HG02763 (cell line): ENCODE measurements around the gene PWWP2B.

Experiments
- ATAC-seq: cut with Tn5 transposase; IDR thresholded peaks from one replicate; pipeline ENCODE4 v1.9.1; 2021; ENCODE audit warnings: mild to moderate bottlenecking, moderate library complexity; ENCODE audit not compliant: unreplicated experiment

PWWP2B gene

GRCh38 chr10:132363376-132363775, 33.6 kb upstream of the PWWP2B start:
- ATAC-seq = no peak

- ATAC-seq = no peak
These were observed 32.9 kb upstream of the PWWP2B start for GRCh38 chr10:132363921-132364593.

DNA sequence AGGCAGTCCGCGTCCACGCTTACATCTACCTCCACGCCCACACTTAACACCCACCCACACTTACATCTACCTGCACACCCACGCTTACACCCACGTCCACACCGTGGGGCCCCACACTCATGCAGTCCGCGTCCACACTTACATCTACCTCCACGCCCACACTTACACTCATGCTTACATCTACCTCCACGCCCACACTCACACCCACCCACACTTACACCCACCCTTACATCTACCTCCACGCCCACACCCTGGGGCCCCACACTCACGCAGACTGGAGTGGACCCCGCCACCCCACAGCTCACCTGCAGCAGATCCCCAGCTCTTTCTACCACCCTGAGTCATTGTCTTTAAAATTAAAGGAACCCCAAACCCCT, 32.4 kb upstream of the PWWP2B start:
- no peak for ATAC-seq

- ATAC-seq = no peak
These were observed 31.9 kb upstream of the PWWP2B start for GRCh38 chr10:132365102-132365501.

DNA sequence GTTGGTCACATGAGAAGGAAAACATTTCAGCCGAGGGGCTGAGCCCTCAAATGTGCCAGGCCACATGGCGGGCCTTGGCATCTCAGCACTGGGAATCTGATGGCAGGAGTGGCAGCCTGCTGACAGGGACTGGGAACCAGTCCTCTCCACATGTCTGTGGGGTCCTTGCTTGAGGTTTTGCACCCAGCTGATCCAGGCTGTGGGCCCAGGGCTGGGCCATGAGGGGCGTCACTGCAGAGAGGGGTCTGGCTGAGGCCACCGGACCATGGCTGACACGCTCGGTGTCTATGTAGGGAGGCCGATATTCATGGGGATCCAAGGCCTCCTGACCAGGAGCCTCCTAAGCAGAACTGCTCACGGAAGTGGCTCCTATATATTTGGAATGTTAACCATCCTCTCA, 31.0 kb upstream of the PWWP2B start:
- no peak for ATAC-seq

GRCh38 chr10:132366499-132366898, 30.5 kb upstream of the PWWP2B start:
- ATAC-seq = no peak

GRCh38 chr10:132368391-132368790, 28.6 kb upstream of the PWWP2B start:
- no peak for ATAC-seq

DNA sequence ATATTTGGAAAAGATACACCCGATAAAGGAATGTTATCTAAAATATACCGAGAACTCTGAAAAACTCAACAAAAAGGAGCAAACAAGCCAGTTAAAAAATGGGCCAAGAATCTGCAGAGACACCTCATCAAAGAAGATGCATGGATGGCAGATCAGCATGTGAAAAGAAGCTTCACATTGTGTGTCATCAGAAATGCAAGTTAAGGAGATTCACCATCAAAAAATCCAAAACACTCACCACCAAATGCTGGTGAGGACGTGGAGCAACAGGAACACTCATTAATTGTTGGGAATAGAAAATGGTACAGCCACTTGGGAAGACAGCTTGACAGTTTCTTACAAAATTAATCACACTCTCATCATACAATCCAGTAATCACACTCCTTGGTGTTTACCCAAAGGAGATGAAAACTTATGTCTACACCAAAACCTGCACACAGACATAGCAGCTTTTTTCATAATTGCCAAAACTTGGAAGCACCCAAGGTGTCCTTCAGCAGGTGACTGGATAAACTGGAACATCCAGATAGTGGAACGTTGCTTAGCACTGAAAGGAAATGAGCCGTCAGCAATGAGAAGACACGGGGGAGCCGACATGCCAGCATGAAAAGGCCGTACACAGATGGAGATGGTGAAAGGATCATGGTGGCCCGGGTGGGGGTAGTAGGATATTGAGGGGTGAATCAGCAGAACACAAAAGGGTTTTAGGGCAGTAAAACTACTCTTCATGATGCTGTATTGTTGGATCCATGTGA, 27.9 kb upstream of the PWWP2B start:
- no peak for ATAC-seq

- no peak for ATAC-seq
These were observed 27.3 kb upstream of the PWWP2B start for GRCh38 chr10:132369636-132370185.

GRCh38 chr10:132370426-132371340, 26.3 kb upstream of the PWWP2B start:
- no peak for ATAC-seq

GRCh38 chr10:132371641-132372081, 25.3 kb upstream of the PWWP2B start:
- ATAC-seq = no peak

GRCh38 chr10:132372516-132373095, 24.4 kb upstream of the PWWP2B start:
- ATAC-seq = no peak

- no peak for ATAC-seq
These were observed 23.6 kb upstream of the PWWP2B start for GRCh38 chr10:132373241-132373955.

GRCh38 chr10:132374176-132374575, 22.8 kb upstream of the PWWP2B start:
- ATAC-seq = no peak

- ATAC-seq = no peak
These were observed 22.4 kb upstream of the PWWP2B start for GRCh38 chr10:132374612-132375011.

GRCh38 chr10:132375116-132375794, 21.7 kb upstream of the PWWP2B start:
- no peak for ATAC-seq

- no peak for ATAC-seq
These were observed 21.2 kb upstream of the PWWP2B start for GRCh38 chr10:132375795-132376297.

DNA sequence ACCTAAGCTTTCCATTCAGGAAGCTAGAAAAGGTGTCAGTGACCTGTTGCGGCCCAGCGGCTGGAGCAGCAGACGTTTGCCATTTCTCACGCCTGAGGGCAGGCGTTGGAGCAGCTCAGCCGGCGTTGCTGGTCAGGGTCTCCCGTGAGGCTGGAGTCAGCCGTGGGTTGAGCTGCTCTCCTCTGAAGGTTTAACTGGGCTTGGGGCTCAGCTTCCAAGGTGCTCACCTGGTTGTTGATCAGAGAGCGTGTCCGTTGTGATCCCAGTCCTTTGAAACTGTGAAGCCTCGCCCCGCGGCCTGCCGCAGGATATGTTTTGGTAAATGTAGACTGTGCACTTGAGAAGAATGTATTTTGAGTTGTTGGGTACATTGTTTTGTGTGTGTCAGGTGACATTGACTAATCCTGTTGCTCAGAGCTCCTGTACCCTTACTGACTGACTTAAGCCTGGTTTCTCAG, 20.6 kb upstream of the PWWP2B start:
- no peak for ATAC-seq

DNA sequence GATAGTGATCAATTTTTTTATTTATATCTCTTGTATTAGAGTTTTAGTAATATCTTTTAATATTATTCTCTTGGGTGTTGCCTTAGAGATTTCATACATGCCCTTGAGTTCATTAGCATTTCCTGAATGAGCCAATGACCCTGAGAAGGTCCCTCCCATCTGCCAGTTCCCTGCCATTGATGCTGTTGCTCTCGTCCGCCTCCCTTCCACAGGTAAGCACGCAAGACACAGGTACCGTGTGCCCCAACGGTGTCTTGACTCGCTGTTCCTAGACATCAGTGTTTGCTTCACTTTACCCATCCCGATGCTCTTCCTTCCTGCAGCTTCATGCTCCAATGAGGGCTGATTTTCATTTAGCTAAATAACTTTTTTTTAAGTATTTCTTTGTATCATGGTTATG, 19.7 kb upstream of the PWWP2B start:
- ATAC-seq = no peak
